DOHH2 (cell line): ENCODE measurements around the gene LAIR1.

Experiments
- CTCF ChIP-seq: fragments of 200-600 bp; sonication (generic); IDR thresholded peaks from one replicate; pipeline ENCODE4 v1.5.1; 2014; ENCODE audit warnings: antibody characterized with exemption, mild to moderate bottlenecking, low read depth, low read length; ENCODE audit not compliant: poor library complexity, severe bottlenecking
- EZH2phosphoT487 ChIP-seq: fragments of 200-600 bp; sonication (generic); IDR thresholded peaks from 2 replicates; pipeline ENCODE4 v1.6.1; 2017; ENCODE audit warnings: borderline replicate concordance, mild to moderate bottlenecking, antibody characterized with exemption, low read length, moderate library complexity, mixed read lengths

- TF ChIP-seq CTCF, result no peak
- no peak for TF ChIP-seq EZH2phosphoT487
Measured at GRCh38 chr19:54317108-54317964, 47.4 kb downstream of the LAIR1 start.
